ENCODE data around the gene CCDC86. TPM values are rescaled to one million over a fixed set of nuclear protein-coding genes. Genes with fewer than 3 reads are reported as not detected.

The CCDC86 gene
- total and polyA plus RNA-seq, 2 of the 4 experiments (the other 2 are of a cell fraction), result 9.5 to 34.0 TPM

- Histone ChIP-seq H3K9me1 (ENCODE audit: insufficient read depth, low read length) (peaks cover 23% of the 10 kb centered on the region), H3K4me2 (ENCODE audit: low read depth, low read length) (no peak overlapping the region), H3K18ac (ENCODE audit: low read depth, low read length) (peak overlapping the region; percentile 85), H2AK5ac (ENCODE audit: low read depth, low read length) (peak overlapping the region; percentile 100), H2BK5ac (ENCODE audit: low read depth, low read length, poor library complexity, severe bottlenecking) (peak overlapping the region; percentile 46), H3K9me3 (ENCODE audit: control insufficient read depth, insufficient read depth, low read length) (no peaks in the 10 kb centered on the region), H4K91ac (ENCODE audit: insufficient read depth, low read depth, low read length) (peak overlapping the region; percentile 97), H2BK15ac (ENCODE audit: low read depth, low read length) (peak overlapping the region; percentile 93; the same call in 2 of the 3 replicates), H3K23ac (ENCODE audit: low read depth, low read length) (peak overlapping the region; percentile 16), H3K79me1 (ENCODE audit: low read depth in 1 of 2, low read length in 2 of 2) (0 out of 4 replicates have a peak, but pooled peaks cover 0 to 3% of the 10 kb centered on the region in 2 experiments), H3K56ac (ENCODE audit: extremely low read depth, insufficient read depth, low read length) (no peak overlapping the region), H3K36me3 (ENCODE audit: control insufficient read depth, insufficient read depth, low read length) (no peaks in the 10 kb centered on the region), H3K4me3 (ENCODE audit: insufficient read depth, low read depth, low read length) (no peak overlapping the region), H3K27me3 (ENCODE audit: control insufficient read depth, insufficient read depth, low read length) (no peaks in the 10 kb centered on the region; the same call in none of the 2 replicates), H2AFZ (replicated peaks; ENCODE audit: low read length, poor library complexity) (peak overlapping the region; percentile 18), H4K20me1 (ENCODE audit: insufficient read depth, low read length) (no peaks in the 10 kb centered on the region), H3K4ac (ENCODE audit: low read depth, low read length) (peak overlapping the region; percentile 97), H2BK20ac (ENCODE audit: low read depth, low read length) (peak overlapping the region; percentile 92; the same call in 1 of the 2 replicates), H3K27ac (ENCODE audit: insufficient read depth, low read length) (peak overlapping the region; percentile 18), H3K4me1 (ENCODE audit: control insufficient read depth, insufficient read depth, low read length) (peaks cover 22% of the 10 kb centered on the region), H3K9ac (ENCODE audit: low read depth, low read length) (no peak overlapping the region), H4K5ac (ENCODE audit: low read depth, low read length) (peak overlapping the region; percentile 56), H4K8ac (ENCODE audit: low read depth in 2 of 2, low read length in 2 of 2) (peak overlapping the region; percentile 54 to 68; a peak in 3 of 4 replicates), H2BK120ac (ENCODE audit: low read depth, low read length) (peak overlapping the region; percentile 89), H2AK9ac (replicated peaks; ENCODE audit: low read depth, low read length, poor library complexity) (peak overlapping the region; percentile 88), H3K14ac (replicated peaks; ENCODE audit: low read depth, low read length) (peak overlapping the region; percentile 87)
- ATAC-seq (ENCODE audit: low read depth), result peak; percentile 50
- in situ Hi-C loops (cut with MboI; ENCODE audit: low sequenced_read_pairs) (no loop called here), dilution Hi-C loops (cut with HindIII; ENCODE audit: low sequenced_read_pairs, unreplicated experiment) (no loop called here), intact Hi-C loops (cut with micrococcal nuclease) (no loop called here)
- no TSS peak for BruUV-seq (replicated peaks)
- DNase-seq, result peak; percentile 42
- CTCF ChIA-PET, result interaction anchor here (1.5 to 2.5 kb wide), 3 partner anchors 16 to 40 kb away, joined by 5 to 11 read pairs (median 5); no protein-coding TSS in a partner anchor
- POLR2A ChIA-PET (ENCODE audit: unreplicated experiment), result no interaction called here
- no peak for TF ChIP-seq MAZ (IDR thresholded peaks at IDR 0.05; ENCODE audit: borderline replicate concordance, low read depth, low read length)
- TF ChIP-seq CTCF (conservative IDR thresholded peaks at IDR 0.05; ENCODE audit: low read depth, low read length), result 0 out of 2 replicates have a peak, but pooled peaks have one; percentile 16
- TF ChIP-seq, protein P1, sequence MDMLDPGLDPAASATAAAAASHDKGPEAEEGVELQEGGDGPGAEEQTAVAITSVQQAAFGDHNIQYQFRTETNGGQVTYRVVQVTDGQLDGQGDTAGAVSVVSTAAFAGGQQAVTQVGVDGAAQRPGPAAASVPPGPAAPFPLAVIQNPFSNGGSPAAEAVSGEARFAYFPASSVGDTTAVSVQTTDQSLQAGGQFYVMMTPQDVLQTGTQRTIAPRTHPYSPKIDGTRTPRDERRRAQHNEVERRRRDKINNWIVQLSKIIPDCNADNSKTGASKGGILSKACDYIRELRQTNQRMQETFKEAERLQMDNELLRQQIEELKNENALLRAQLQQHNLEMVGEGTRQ (IDR thresholded peaks at IDR 0.05; ENCODE audit: low read depth, low read length), result no peak
- no peak for TF ChIP-seq RCOR1 (IDR thresholded peaks at IDR 0.05; ENCODE audit: insufficient replicate concordance, low read length)
- 74% methylated on average over 4 of the region's 7 CpGs; no CpG with 5 or more reads in 1 of the 2 experiments for WGBS, 2 experiments (ENCODE audit: extremely low coverage in 2 of 2, insufficient read length in 1 of 2)
Observed at GRCh38 chr11:60871378-60872061, 29.6 kb downstream of the CCDC86 start.

Measured in IMR-90 (cell line).